HCT116 (cell line): ENCODE measurements around the gene MGAT4C. TPM values are rescaled to one million over a fixed set of nuclear protein-coding genes. Genes with fewer than 3 reads are reported as not detected.

ENCODE experiments used
- ATAC-seq: fragments of 200-7000 bp; cut with Tn5 transposase; 2 replicates; pipeline ENCODE4 v1.9.1; 2020; ENCODE audit warnings: mild to moderate bottlenecking, moderate library complexity
- BruUV-seq: library from RNA; stranded (reverse); fragments of 400-500 nt; replicated peaks from 2 replicates; lab custom pipeline; 2021; lab: Mats Ljungman, UMichigan
- CTCF ChIA-PET: fragments of 300-600 bp; sonication (Branson Sonifier 250); formaldehyde crosslinking; loops from one replicate; lab custom pipeline; 2021; ENCODE audit warnings: antibody characterized with exemption; lab: Charles Lee
- POLR2A ChIA-PET: fragments of 300-600, 350-600 bp; sonication (Branson Sonifier 250); formaldehyde crosslinking; loops from one replicate; lab custom pipeline; 2021; ENCODE audit warnings: antibody characterized with exemption; lab: Charles Lee
- RAD21 ChIA-PET, 2 experiments: fragments of 300-600 bp; sonication (Branson Sonifier 250); formaldehyde crosslinking; loops; one replicate each; lab custom pipeline; 2023; ENCODE audit warnings: low total read pairs in 2 of 2; ENCODE audit not compliant: uncharacterized antibody in 2 of 2, unreplicated experiment in 2 of 2, low non-redundant PET in 1 of 2; lab: Charles Lee
- DNase-seq: peaks from one replicate; pipeline ENCODE4 v3.0.0-alpha.2; 2010; ENCODE audit warnings: low read depth, low spot score
- H2AFZ ChIP-seq: fragments of 200-600 bp; shearing (Covaris generic), sonication (generic); 2 replicates; pipeline ENCODE4 v1.6.1; 2017; ENCODE audit warnings: low read depth, mixed run types, mixed read lengths, antibody characterized with exemption, low read length; ENCODE audit not compliant: poor library complexity, severe bottlenecking
- H3K27ac ChIP-seq: 2 replicates; pipeline ENCODE4 v1.5.1; 2012; ENCODE audit warnings: low read depth, low read length
- H3K27me3 ChIP-seq: fragments of 200-600 bp; sonication (generic); 2 replicates; pipeline ENCODE4 v1.6.1; 2016; ENCODE audit warnings: mixed run types, low read length, mixed read lengths; ENCODE audit not compliant: insufficient read depth
- H3K36me3 ChIP-seq, 2 experiments: fragments of 200-500 bp in 1 of 2; fragments of 200-600 bp in 1 of 2; sonication (Bioruptor generic) in 1 of 2; sonication (generic) in 1 of 2; 2 replicates each; pipeline versions ENCODE4 v1.5.1 to v1.6.1; 2014 to 2016; ENCODE audit warnings: low read length in 2 of 2, inconsistent platforms in 1 of 2, mixed read lengths in 1 of 2, mixed run types in 1 of 2; ENCODE audit not compliant: insufficient read depth in 2 of 2, control insufficient read depth in 1 of 2
- H3K4me1 ChIP-seq, 2 experiments: fragments of 200-600 bp in 1 of 2; sonication (generic) in 1 of 2; 2 replicates each; pipeline versions ENCODE4 v1.5.1 to v1.6.1; 2012 to 2017; ENCODE audit warnings: low read length in 2 of 2, inconsistent platforms in 1 of 2, mild to moderate bottlenecking in 1 of 2, mixed read lengths in 1 of 2, mixed run types in 1 of 2, moderate library complexity in 1 of 2; ENCODE audit not compliant: insufficient read depth in 2 of 2, control insufficient read depth in 1 of 2
- H3K4me2 ChIP-seq: fragments of 200-600 bp; sonication (generic); 2 replicates; pipeline ENCODE4 v1.6.1; 2017; ENCODE audit warnings: mixed run types, low read length, mixed read lengths
- H3K4me3 ChIP-seq, 2 experiments: fragments of 200-600 bp in 1 of 2; sonication (generic) in 1 of 2; replicated peaks in 1 of 2; 2 replicates each; pipeline ENCODE4 v1.5.1; 2011 to 2016; ENCODE audit warnings: low read length in 2 of 2, control low read depth in 1 of 2, low read depth in 1 of 2, mild to moderate bottlenecking in 1 of 2, mixed read lengths in 1 of 2, mixed run types in 1 of 2
- H3K79me2 ChIP-seq: fragments of 200-600 bp; sonication (generic); 2 replicates; pipeline ENCODE4 v1.6.1; 2017; ENCODE audit warnings: mild to moderate bottlenecking, mixed run types, low read length, moderate library complexity, mixed read lengths; ENCODE audit not compliant: insufficient read depth
- H3K9ac ChIP-seq: fragments of 200-600 bp; sonication (generic); 2 replicates; pipeline ENCODE4 v1.6.1; 2016; ENCODE audit warnings: low read length, mixed read lengths
- H3K9me2 ChIP-seq: fragments of 200-600 bp; sonication (generic), shearing (Covaris generic); 2 replicates; pipeline ENCODE4 v1.6.1; 2017; ENCODE audit warnings: mixed run types, mild to moderate bottlenecking, moderate library complexity; ENCODE audit not compliant: insufficient read depth
- H3K9me3 ChIP-seq, 2 experiments: fragments of 200-500 bp in 1 of 2; fragments of 200-600 bp in 1 of 2; sonication (Bioruptor generic) in 1 of 2; sonication (generic) in 1 of 2; 2 replicates each; pipeline ENCODE4 v1.6.1; 2014 to 2017; ENCODE audit warnings: low read length in 2 of 2, mixed read lengths in 2 of 2, inconsistent platforms in 1 of 2, low read depth in 1 of 2, mild to moderate bottlenecking in 1 of 2, mixed run types in 1 of 2, moderate library complexity in 1 of 2; ENCODE audit not compliant: control insufficient read depth in 1 of 2, insufficient read depth in 1 of 2
- H4K20me1 ChIP-seq: fragments of 200-600 bp; sonication (generic), shearing (Covaris generic); 2 replicates; pipeline ENCODE4 v1.6.1; 2017; ENCODE audit warnings: mixed run types, mild to moderate bottlenecking, moderate library complexity; ENCODE audit not compliant: insufficient read depth
- CTCF ChIP-seq, 3 experiments: fragments of 200-600 bp in 1 of 3; sonication (generic) in 1 of 3; IDR thresholded peaks in 2 of 3; conservative IDR thresholded peaks in 1 of 3; 2 replicates each; pipeline ENCODE4 v1.5.1; 2012 to 2017; ENCODE audit warnings: low read depth in 2 of 3, low read length in 2 of 3, antibody characterized with exemption in 1 of 3, borderline replicate concordance in 1 of 3, control low read depth in 1 of 3, mild to moderate bottlenecking in 1 of 3, mixed read lengths in 1 of 3, mixed run types in 1 of 3, moderate library complexity in 1 of 3; ENCODE audit not compliant: insufficient read depth in 1 of 3
- EGR1 ChIP-seq: IDR thresholded peaks from 2 replicates; pipeline ENCODE4 v1.6.1; 2012; ENCODE audit warnings: low read depth
- JUND ChIP-seq: IDR thresholded peaks from 2 replicates; pipeline ENCODE4 v1.6.1; 2012
- POLR2A ChIP-seq: IDR thresholded peaks from 2 replicates; pipeline ENCODE4 v1.7.0; 2011; ENCODE audit warnings: borderline replicate concordance; ENCODE audit not compliant: insufficient read depth, insufficient read length; ENCODE audit errors: extremely low read depth
- REST ChIP-seq: IDR thresholded peaks from 2 replicates; pipeline ENCODE4 v1.6.1; 2012; ENCODE audit warnings: low read depth
- ZNF274 ChIP-seq: fragments of 200-500 bp; sonication (Bioruptor generic); IDR thresholded peaks from 2 replicates; pipeline ENCODE4 v1.6.1; 2014; ENCODE audit warnings: mild to moderate bottlenecking, low read depth, low read length, inconsistent platforms
- intact Hi-C: fragments of 100-400 bp; cut with micrococcal nuclease; formaldehyde crosslinking; loops from 2 replicates; pipeline ENCODE4 v1.10.0; 2022
- total RNA-seq: library from RNA; stranded (reverse); gene quantifications from one replicate; pipeline ENCODE4 v1.2.1, GENCODE V29; 2021; ENCODE audit not compliant: unreplicated experiment
- TF ChIP-seq, protein P1 (sequence below): IDR thresholded peaks from 2 replicates; pipeline ENCODE4 v1.6.1; 2011; ENCODE audit warnings: mild to moderate bottlenecking, low read length, moderate library complexity; ENCODE audit not compliant: insufficient replicate concordance; ENCODE audit errors: extremely low read depth

The MGAT4C gene
- total RNA-seq, 1 experiment from 2014 or later: not detected

GRCh38 chr12:86292480-86292879 lies 36.3 kb upstream of the MGAT4C start (continued):
- TF ChIP-seq ZNF274: no peak
- TF ChIP-seq EGR1: no peak
- TF ChIP-seq POLR2A: no peak
- TF ChIP-seq CTCF (IDR thresholded peaks at IDR 0.05 in 2 of 3, conservative IDR thresholded peaks at IDR 0.05 in 1 of 3; ENCODE audit: borderline replicate concordance in 1 of 3, insufficient read depth in 1 of 3, low read depth in 2 of 3, low read length in 2 of 3): no peak

GRCh38 chr12:86290615-86291014 lies 34.4 kb upstream of the MGAT4C start:
- TF ChIP-seq JUND (no peak), REST (no peak)
- TF ChIP-seq, protein P1, sequence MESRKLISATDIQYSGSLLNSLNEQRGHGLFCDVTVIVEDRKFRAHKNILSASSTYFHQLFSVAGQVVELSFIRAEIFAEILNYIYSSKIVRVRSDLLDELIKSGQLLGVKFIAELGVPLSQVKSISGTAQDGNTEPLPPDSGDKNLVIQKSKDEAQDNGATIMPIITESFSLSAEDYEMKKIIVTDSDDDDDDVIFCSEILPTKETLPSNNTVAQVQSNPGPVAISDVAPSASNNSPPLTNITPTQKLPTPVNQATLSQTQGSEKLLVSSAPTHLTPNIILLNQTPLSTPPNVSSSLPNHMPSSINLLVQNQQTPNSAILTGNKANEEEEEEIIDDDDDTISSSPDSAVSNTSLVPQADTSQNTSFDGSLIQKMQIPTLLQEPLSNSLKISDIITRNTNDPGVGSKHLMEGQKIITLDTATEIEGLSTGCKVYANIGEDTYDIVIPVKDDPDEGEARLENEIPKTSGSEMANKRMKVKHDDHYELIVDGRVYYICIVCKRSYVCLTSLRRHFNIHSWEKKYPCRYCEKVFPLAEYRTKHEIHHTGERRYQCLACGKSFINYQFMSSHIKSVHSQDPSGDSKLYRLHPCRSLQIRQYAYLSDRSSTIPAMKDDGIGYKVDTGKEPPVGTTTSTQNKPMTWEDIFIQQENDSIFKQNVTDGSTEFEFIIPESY: no peak
- Histone ChIP-seq H3K4me2 (no peak overlapping the region), H4K20me1 (no peaks in the 10 kb centered on the region), H3K27ac (no peak overlapping the region), H3K79me2 (no peaks in the 10 kb centered on the region), H3K9me3 (no peaks in the 10 kb centered on the region), H2AFZ (no peak overlapping the region), H3K27me3 (no peaks in the 10 kb centered on the region), H3K36me3 (no peaks in the 10 kb centered on the region), H3K9me2 (no peaks in the 10 kb centered on the region), H3K4me3 (no peak overlapping the region), H3K4me1 (no peaks in the 10 kb centered on the region), H3K9ac (no peak overlapping the region)
- RAD21 ChIA-PET: no interaction called here
- intact Hi-C loops: no loop called here
- ATAC-seq (no peak), DNase-seq (no peak)
- CTCF ChIA-PET: no interaction called here
- BruUV-seq: no TSS peak
- POLR2A ChIA-PET: no interaction called here
